Measurements from ENCODE around the gene SLC30A4.
"Not testable (repeated sequence)": the region's sequence is repeated elsewhere in the genome, so short reads cannot be mapped to it uniquely, and the experiment has no call there.

SLC30A4 gene

GRCh38 chr15:45536934-45537333 is 14.4 kb upstream of the SLC30A4 start:
- Histone ChIP-seq H3K4me1 (ENCODE audit: control insufficient read depth, insufficient read depth, low read length) (no peaks in the 10 kb centered on the region), H3K4me3 (ENCODE audit: low read length) (no peak overlapping the region), H3K36me3 (ENCODE audit: control insufficient read depth, insufficient read depth, low read length) (no peaks in the 10 kb centered on the region), H3K27me3 (ENCODE audit: control insufficient read depth, insufficient read depth, low read length) (no peaks in the 10 kb centered on the region), H3K9ac (ENCODE audit: low read length) (no peak overlapping the region), H3K9me3 (ENCODE audit: control insufficient read depth, low read length) (no peaks in the 10 kb centered on the region)

- Histone ChIP-seq H3K9me3 (ENCODE audit: control insufficient read depth, low read length) (no peaks in the 10 kb centered on the region), H3K36me3 (ENCODE audit: control insufficient read depth, insufficient read depth, low read length) (no peaks in the 10 kb centered on the region), H3K9ac (ENCODE audit: low read length) (no peak overlapping the region), H3K4me3 (ENCODE audit: low read length) (no peak overlapping the region), H3K4me1 (ENCODE audit: control insufficient read depth, insufficient read depth, low read length) (no peaks in the 10 kb centered on the region), H3K27me3 (ENCODE audit: control insufficient read depth, insufficient read depth, low read length) (no peaks in the 10 kb centered on the region)
Observed at GRCh38 chr15:45535486-45536042, 13.0 kb upstream of the SLC30A4 start.

GRCh38 chr15:45534821-45535220 is 12.3 kb upstream of the SLC30A4 start:
- H3K27me3 ChIP-seq (ENCODE audit: control insufficient read depth, insufficient read depth, low read length) = no peaks in the 10 kb centered on the region
- H3K9ac ChIP-seq (ENCODE audit: low read length) = no peak overlapping the region
- H3K9me3 ChIP-seq (ENCODE audit: control insufficient read depth, low read length) = no peaks in the 10 kb centered on the region
- H3K36me3 ChIP-seq (ENCODE audit: control insufficient read depth, insufficient read depth, low read length) = no peaks in the 10 kb centered on the region
- H3K4me1 ChIP-seq (ENCODE audit: control insufficient read depth, insufficient read depth, low read length) = no peaks in the 10 kb centered on the region
- no peak overlapping the region for H3K4me3 ChIP-seq (ENCODE audit: low read length)

- H3K4me1 ChIP-seq (ENCODE audit: control insufficient read depth, insufficient read depth, low read length) = not testable (repeated sequence)
Observed at GRCh38 chr15:45532892-45533291, 10.3 kb upstream of the SLC30A4 start.

GRCh38 chr15:45529613-45530012 is 7.1 kb upstream of the SLC30A4 start:
- H3K36me3 ChIP-seq (ENCODE audit: control insufficient read depth, insufficient read depth, low read length) = no peaks in the 10 kb centered on the region
- no peaks in the 10 kb centered on the region for H3K27me3 ChIP-seq (ENCODE audit: control insufficient read depth, insufficient read depth, low read length)
- H3K9me3 ChIP-seq (ENCODE audit: control insufficient read depth, low read length) = no peaks in the 10 kb centered on the region
- no peak overlapping the region for H3K9ac ChIP-seq (ENCODE audit: low read length)
- no peak overlapping the region for H3K4me3 ChIP-seq (ENCODE audit: low read length)
- no peaks in the 10 kb centered on the region for H3K4me1 ChIP-seq (ENCODE audit: control insufficient read depth, insufficient read depth, low read length)

More at GRCh38 chr15:45532892-45533291, 10.3 kb upstream of the SLC30A4 start:
- H3K9ac ChIP-seq (ENCODE audit: low read length); H3K4me3 ChIP-seq (ENCODE audit: low read length); H3K36me3 ChIP-seq (ENCODE audit: control insufficient read depth, insufficient read depth, low read length); H3K9me3 ChIP-seq (ENCODE audit: control insufficient read depth, low read length); H3K27me3 ChIP-seq (ENCODE audit: control insufficient read depth, insufficient read depth, low read length): not testable (repeated sequence)

- Histone ChIP-seq H3K4me3 (ENCODE audit: low read length) (no peak overlapping the region), H3K4me1 (ENCODE audit: control insufficient read depth, insufficient read depth, low read length) (peaks cover 8% of the 10 kb centered on the region), H3K9ac (ENCODE audit: low read length) (no peak overlapping the region), H3K36me3 (ENCODE audit: control insufficient read depth, insufficient read depth, low read length) (no peaks in the 10 kb centered on the region), H3K9me3 (ENCODE audit: control insufficient read depth, low read length) (no peaks in the 10 kb centered on the region), H3K27me3 (ENCODE audit: control insufficient read depth, insufficient read depth, low read length) (no peaks in the 10 kb centered on the region)
Observed at GRCh38 chr15:45527086-45527485, 4.5 kb upstream of the SLC30A4 start.

GRCh38 chr15:45523166-45523460 is 558 bp upstream of the SLC30A4 start:
- peak overlapping the region; percentile 54 for H3K9ac ChIP-seq (ENCODE audit: low read length)
- no peaks in the 10 kb centered on the region for H3K9me3 ChIP-seq (ENCODE audit: control insufficient read depth, low read length)
- peaks cover 1% of the 10 kb centered on the region for H3K36me3 ChIP-seq (ENCODE audit: control insufficient read depth, insufficient read depth, low read length)

GRCh38 chr15:45521596-45522327 is 793 bp downstream of the SLC30A4 start:
- H3K4me3 ChIP-seq (ENCODE audit: low read length) = peak overlapping the region; percentile 10
- H3K36me3 ChIP-seq (ENCODE audit: control insufficient read depth, insufficient read depth, low read length) = peaks cover 4% of the 10 kb centered on the region
- H3K9ac ChIP-seq (ENCODE audit: low read length) = peak overlapping the region; percentile 61
- H3K9me3 ChIP-seq (ENCODE audit: control insufficient read depth, low read length) = no peaks in the 10 kb centered on the region
- H3K4me1 ChIP-seq (ENCODE audit: control insufficient read depth, insufficient read depth, low read length) = peaks cover 17% of the 10 kb centered on the region
- H3K27me3 ChIP-seq (ENCODE audit: control insufficient read depth, insufficient read depth, low read length) = no peaks in the 10 kb centered on the region

More at GRCh38 chr15:45523166-45523460, 558 bp upstream of the SLC30A4 start:
- Histone ChIP-seq H3K4me3 (ENCODE audit: low read length) (no peak overlapping the region), H3K4me1 (ENCODE audit: control insufficient read depth, insufficient read depth, low read length) (peaks cover 17% of the 10 kb centered on the region), H3K27me3 (ENCODE audit: control insufficient read depth, insufficient read depth, low read length) (no peaks in the 10 kb centered on the region)

GRCh38 chr15:45510758-45511280 is 11.7 kb downstream of the SLC30A4 start:
- no peaks in the 10 kb centered on the region for H3K9me3 ChIP-seq (ENCODE audit: control insufficient read depth, low read length)

GRCh38 chr15:45507143-45507542 is 15.4 kb downstream of the SLC30A4 start:
- not testable (repeated sequence) for H3K4me3 ChIP-seq (ENCODE audit: low read length); H3K36me3 ChIP-seq (ENCODE audit: control insufficient read depth, insufficient read depth, low read length); H3K9me3 ChIP-seq (ENCODE audit: control insufficient read depth, low read length); H3K27me3 ChIP-seq (ENCODE audit: control insufficient read depth, insufficient read depth, low read length); H3K9ac ChIP-seq (ENCODE audit: low read length); H3K4me1 ChIP-seq (ENCODE audit: control insufficient read depth, insufficient read depth, low read length)

More at GRCh38 chr15:45510758-45511280, 11.7 kb downstream of the SLC30A4 start:
- H3K36me3 ChIP-seq (ENCODE audit: control insufficient read depth, insufficient read depth, low read length) = no peaks in the 10 kb centered on the region
- no peak overlapping the region for H3K9ac ChIP-seq (ENCODE audit: low read length)
- H3K27me3 ChIP-seq (ENCODE audit: control insufficient read depth, insufficient read depth, low read length) = no peaks in the 10 kb centered on the region
- H3K4me1 ChIP-seq (ENCODE audit: control insufficient read depth, insufficient read depth, low read length) = peaks cover 3% of the 10 kb centered on the region
- H3K4me3 ChIP-seq (ENCODE audit: low read length) = no peak overlapping the region

GRCh38 chr15:45499426-45499825 is 23.1 kb downstream of the SLC30A4 start:
- Histone ChIP-seq H3K4me1 (ENCODE audit: control insufficient read depth, insufficient read depth, low read length) (no peaks in the 10 kb centered on the region), H3K9ac (ENCODE audit: low read length) (no peak overlapping the region), H3K4me3 (ENCODE audit: low read length) (no peak overlapping the region), H3K36me3 (ENCODE audit: control insufficient read depth, insufficient read depth, low read length) (no peaks in the 10 kb centered on the region), H3K27me3 (ENCODE audit: control insufficient read depth, insufficient read depth, low read length) (no peaks in the 10 kb centered on the region), H3K9me3 (ENCODE audit: control insufficient read depth, low read length) (no peaks in the 10 kb centered on the region)

- Histone ChIP-seq H3K9me3 (ENCODE audit: control insufficient read depth, low read length) (no peaks in the 10 kb centered on the region), H3K27me3 (ENCODE audit: control insufficient read depth, insufficient read depth, low read length) (no peaks in the 10 kb centered on the region), H3K36me3 (ENCODE audit: control insufficient read depth, insufficient read depth, low read length) (no peaks in the 10 kb centered on the region), H3K4me3 (ENCODE audit: low read length) (no peak overlapping the region), H3K9ac (ENCODE audit: low read length) (no peak overlapping the region), H3K4me1 (ENCODE audit: control insufficient read depth, insufficient read depth, low read length) (no peaks in the 10 kb centered on the region)
Observed at GRCh38 chr15:45498701-45499100, 23.9 kb downstream of the SLC30A4 start.

Measured in mucosa of stomach (tissue), 1 donor.